Measurements from ENCODE around the gene KCNH1. TPM values are rescaled to one million over a fixed set of nuclear protein-coding genes. Genes with fewer than 3 reads are reported as not detected.

The KCNH1 gene
- total and polyA plus RNA-seq, 8 donors = 0.04 to 0.54 (median 0.13) TPM

- ATAC-seq = no peak
- H3K36me3 ChIP-seq = no peaks in the 10 kb centered on the region
- H3K4me3 ChIP-seq = no peak overlapping the region
- no peak overlapping the region for H3K27ac ChIP-seq
- H3K27me3 ChIP-seq = no peaks in the 10 kb centered on the region
- no peaks in the 10 kb centered on the region for H3K4me1 ChIP-seq
- H3K9me3 ChIP-seq = no peaks in the 10 kb centered on the region
- TF ChIP-seq, protein P1, sequence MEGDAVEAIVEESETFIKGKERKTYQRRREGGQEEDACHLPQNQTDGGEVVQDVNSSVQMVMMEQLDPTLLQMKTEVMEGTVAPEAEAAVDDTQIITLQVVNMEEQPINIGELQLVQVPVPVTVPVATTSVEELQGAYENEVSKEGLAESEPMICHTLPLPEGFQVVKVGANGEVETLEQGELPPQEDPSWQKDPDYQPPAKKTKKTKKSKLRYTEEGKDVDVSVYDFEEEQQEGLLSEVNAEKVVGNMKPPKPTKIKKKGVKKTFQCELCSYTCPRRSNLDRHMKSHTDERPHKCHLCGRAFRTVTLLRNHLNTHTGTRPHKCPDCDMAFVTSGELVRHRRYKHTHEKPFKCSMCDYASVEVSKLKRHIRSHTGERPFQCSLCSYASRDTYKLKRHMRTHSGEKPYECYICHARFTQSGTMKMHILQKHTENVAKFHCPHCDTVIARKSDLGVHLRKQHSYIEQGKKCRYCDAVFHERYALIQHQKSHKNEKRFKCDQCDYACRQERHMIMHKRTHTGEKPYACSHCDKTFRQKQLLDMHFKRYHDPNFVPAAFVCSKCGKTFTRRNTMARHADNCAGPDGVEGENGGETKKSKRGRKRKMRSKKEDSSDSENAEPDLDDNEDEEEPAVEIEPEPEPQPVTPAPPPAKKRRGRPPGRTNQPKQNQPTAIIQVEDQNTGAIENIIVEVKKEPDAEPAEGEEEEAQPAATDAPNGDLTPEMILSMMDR (IDR thresholded peaks at IDR 0.05) = no peak
- DNase-seq = no peak
- intact Hi-C loops (cut with DNase I) = no loop called here
Observed at GRCh38 chr1:210938416-210938925, 195.5 kb downstream of the KCNH1 start.

GRCh38 chr1:210937846-210938245, 196.1 kb downstream of the KCNH1 start:
- TF ChIP-seq, protein P1 (IDR thresholded peaks at IDR 0.05) = no peak
- H3K36me3 ChIP-seq = no peaks in the 10 kb centered on the region
- no peak overlapping the region for H3K27ac ChIP-seq
- no peak overlapping the region for H3K4me3 ChIP-seq
- H3K4me1 ChIP-seq = no peaks in the 10 kb centered on the region
- no peaks in the 10 kb centered on the region for H3K9me3 ChIP-seq
- no peaks in the 10 kb centered on the region for H3K27me3 ChIP-seq
- ATAC-seq (no peak), DNase-seq (no peak)
- intact Hi-C loops (cut with DNase I) = no loop called here

DNA sequence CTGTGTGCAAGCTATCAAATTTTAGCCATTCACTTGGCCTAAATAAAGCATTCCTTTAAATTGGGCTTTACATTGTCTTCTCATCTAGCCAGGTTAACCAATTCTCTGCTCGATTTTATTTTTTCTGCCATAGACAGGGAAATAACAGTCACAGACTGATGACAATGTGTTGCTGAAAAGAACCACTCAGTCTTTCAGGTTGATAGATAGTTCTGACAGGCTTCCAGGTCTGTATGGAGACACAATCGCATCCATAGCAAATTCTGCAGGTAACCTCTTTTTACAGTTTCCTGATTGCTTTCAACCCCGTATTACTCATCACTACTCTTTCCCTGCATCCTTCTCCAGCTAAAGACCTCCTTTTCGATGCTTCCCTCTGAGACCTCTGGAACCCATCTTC, 198.0 kb downstream of the KCNH1 start:
- no peak overlapping the region for H3K27ac ChIP-seq
- no peaks in the 10 kb centered on the region for H3K36me3 ChIP-seq
- H3K27me3 ChIP-seq = no peaks in the 10 kb centered on the region
- TF ChIP-seq, protein P1 (IDR thresholded peaks at IDR 0.05) = no peak
- H3K9me3 ChIP-seq = no peaks in the 10 kb centered on the region
- intact Hi-C loops (cut with DNase I) = no loop called here
- H3K4me3 ChIP-seq = no peak overlapping the region
- H3K4me1 ChIP-seq = no peaks in the 10 kb centered on the region
- ATAC-seq (no peak), DNase-seq (no peak)

GRCh38 chr1:210932104-210932503, 201.8 kb downstream of the KCNH1 start:
- no peak overlapping the region for H3K27ac ChIP-seq
- TF ChIP-seq, protein P1 (IDR thresholded peaks at IDR 0.05) = no peak
- intact Hi-C loops (cut with DNase I) = no loop called here
- no peak overlapping the region for H3K4me3 ChIP-seq
- DNase-seq = no peak
- no peak for ATAC-seq
- H3K9me3 ChIP-seq = peaks cover 0 to 3% of the 10 kb centered on the region in 2 donors
- no peaks in the 10 kb centered on the region for H3K27me3 ChIP-seq
- H3K36me3 ChIP-seq = no peaks in the 10 kb centered on the region
- no peaks in the 10 kb centered on the region for H3K4me1 ChIP-seq

GRCh38 chr1:210922666-210923065, 211.3 kb downstream of the KCNH1 start:
- H3K36me3 ChIP-seq = no peaks in the 10 kb centered on the region
- TF ChIP-seq, protein P1 (IDR thresholded peaks at IDR 0.05) = no peak
- H3K4me3 ChIP-seq = no peak overlapping the region
- intact Hi-C loops (cut with DNase I) = no loop called here
- ATAC-seq (no peak), DNase-seq (no peak)
- H3K27me3 ChIP-seq = no peaks in the 10 kb centered on the region
- H3K9me3 ChIP-seq = peaks cover 0 to 6% of the 10 kb centered on the region in 2 donors
- no peaks in the 10 kb centered on the region for H3K4me1 ChIP-seq
- no peak overlapping the region for H3K27ac ChIP-seq
